ENCODE measurements around the gene PEX10.

The PEX10 gene

GRCh38 chr1:2418791-2419320 is 6.5 kb upstream of the PEX10 start:
- no peak for DNase-seq

DNA sequence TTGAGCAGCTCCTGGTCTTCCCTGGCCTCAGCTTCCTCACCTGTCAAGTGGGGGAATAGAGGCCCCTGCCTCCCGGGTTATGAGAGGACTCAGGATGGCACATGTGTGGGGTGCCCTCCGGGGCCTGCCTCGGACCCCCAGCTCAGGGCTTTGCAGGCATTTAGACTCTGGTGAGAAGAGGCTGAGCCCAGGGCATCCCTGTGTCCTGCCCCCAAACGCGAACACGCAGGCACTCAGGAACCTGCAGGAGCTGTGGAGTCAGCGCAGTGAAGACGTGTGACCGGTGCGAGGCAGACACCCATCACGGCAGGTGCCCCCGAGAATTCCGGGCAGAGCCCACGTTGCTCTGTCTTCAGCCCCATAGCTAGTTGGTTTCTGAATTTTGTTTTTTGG is 5.5 kb upstream of the PEX10 start:
- no peak for DNase-seq

DNA sequence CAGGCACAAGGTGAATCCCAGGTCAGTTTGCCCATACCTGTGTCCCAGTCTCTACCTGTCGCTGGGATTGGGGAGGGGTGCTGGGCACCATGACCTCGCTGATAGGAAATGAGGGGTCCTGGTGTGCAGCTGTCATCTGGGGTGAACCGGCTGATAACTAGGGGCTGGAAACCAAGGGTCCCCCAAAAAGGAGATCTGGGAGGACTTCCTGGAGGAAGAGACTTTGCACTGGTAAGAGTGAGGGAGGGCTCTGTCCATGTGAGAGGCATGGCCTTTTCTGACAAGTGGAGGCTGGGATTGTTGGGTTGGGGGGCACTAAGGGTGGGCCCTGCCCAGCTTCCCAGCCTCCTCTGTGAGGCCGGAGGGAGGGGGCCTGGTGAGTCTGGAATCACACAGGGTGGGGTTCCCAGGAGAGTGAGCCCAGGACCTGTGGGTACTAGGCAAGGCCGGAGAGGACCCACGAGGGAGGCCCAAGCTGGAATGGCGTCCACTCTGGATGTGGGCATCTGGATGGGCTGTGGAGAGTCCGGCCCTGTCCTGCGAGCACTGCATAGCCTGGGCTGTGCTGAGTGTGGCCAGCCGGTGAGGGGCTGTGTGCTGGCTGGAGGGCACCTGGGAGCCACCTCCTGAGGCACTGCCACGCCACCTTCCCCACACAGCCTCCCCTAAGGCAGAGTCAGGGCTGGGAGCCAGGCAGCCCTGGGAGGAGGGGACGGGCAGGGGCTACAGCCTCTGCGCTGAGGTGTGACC is 4.9 kb upstream of the PEX10 start:
- DNase-seq = no peak

DNA sequence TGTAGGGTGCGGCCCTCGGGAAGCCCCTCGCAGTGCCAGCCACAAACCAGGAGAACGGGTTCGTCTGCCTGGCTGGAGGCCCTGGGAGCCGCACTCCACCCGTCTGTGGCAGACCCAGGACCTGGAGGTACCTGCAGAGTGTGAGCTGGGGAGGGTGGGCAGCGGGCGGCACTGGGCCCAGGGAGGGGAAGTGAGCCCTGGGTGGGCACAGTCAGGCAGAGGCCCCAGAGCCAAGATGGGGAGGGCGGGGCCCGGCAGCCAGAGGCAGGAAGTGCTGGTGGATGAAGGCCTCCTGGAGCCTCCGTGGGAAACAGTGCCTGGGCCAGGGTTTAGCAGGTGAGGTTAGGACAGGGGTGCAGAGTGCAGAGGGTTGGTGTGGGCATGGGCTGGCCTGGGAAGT is 4.0 kb upstream of the PEX10 start:
- DNase-seq = peak in 1 of 4 experiments; percentile 18

DNA sequence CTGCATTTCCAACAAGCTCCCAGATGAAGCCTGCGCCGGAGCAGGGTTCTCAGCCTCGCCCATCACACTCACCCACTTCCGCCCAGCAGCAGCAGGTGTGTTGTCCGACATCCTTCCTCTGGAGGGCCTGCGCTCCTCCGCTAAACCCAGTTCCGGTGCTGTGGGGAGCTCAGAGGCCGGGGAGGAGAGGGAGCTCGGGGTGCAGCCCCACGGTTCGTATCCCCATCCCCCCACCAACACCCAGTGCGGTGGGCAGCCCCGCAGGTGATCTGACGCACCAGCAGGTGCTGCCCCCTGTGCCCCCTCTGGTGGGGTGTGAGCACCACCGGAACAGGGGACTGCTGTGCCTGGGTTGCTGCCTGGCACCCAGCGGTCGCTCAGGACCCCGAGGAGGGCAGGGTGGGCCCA is 3.4 kb upstream of the PEX10 start:
- DNase-seq = peak in 2 of 4 experiments; percentile 21 to 43

- no peak for DNase-seq
Measured at GRCh38 chr1:2415337-2415736, 3.0 kb upstream of the PEX10 start.

- DNase-seq = peak; percentile 50 to 74 (median 66)
Measured at GRCh38 chr1:2414297-2414958, 2.1 kb upstream of the PEX10 start.

GRCh38 chr1:2413495-2414296 is 1.3 kb upstream of the PEX10 start:
- DNase-seq = no peak

GRCh38 chr1:2412773-2413494 is 570 bp upstream of the PEX10 start:
- DNase-seq = no peak

GRCh38 chr1:2411801-2412394 is 466 bp downstream of the PEX10 start:
- DNase-seq = no peak

DNA sequence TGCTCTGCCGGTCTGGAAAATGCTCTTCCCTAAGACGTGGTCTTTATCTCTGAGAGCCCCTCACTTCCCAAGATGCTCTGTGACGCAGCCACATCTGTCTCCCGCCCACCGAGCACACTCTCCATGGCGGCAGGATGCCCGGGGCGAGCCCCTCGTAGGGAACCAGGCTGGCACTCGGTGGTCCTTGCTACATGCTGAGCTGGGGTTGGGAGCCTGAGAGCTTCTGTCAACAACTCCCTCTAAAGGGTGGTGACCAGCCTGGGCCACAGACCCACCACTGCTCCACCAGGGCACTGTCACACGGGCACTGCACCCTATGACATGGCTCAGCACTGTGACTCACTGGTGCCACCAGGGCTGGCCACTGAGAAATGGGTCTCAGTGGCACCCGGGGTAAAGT is 2.6 kb downstream of the PEX10 start:
- no peak for DNase-seq

DNA sequence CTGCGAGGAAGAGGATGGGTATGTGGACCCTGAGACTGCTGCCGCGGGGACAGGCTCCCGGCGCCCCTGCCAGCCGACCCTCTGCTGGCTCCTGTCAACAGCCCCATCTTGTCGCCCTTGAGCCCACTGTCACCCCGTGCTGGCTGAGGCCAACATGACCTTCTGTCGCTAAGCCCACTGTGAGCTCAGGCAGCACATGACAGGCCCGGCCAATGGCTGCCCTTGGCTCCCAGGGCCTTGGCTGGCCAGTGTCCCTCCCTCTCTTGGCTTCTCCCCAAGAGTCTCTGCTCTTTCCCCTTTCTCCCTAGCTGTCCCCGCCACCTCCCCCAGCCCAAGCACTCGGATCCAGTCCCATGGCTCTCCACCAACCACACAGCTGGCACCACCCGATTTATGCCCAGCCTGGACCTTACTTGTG is 3.5 kb downstream of the PEX10 start:
- DNase-seq = no peak

- DNase-seq = no peak
Measured at GRCh38 chr1:2408456-2408855, 3.9 kb downstream of the PEX10 start.

GRCh38 chr1:2407991-2408275 is 4.4 kb downstream of the PEX10 start:
- DNase-seq = no peak

DNA sequence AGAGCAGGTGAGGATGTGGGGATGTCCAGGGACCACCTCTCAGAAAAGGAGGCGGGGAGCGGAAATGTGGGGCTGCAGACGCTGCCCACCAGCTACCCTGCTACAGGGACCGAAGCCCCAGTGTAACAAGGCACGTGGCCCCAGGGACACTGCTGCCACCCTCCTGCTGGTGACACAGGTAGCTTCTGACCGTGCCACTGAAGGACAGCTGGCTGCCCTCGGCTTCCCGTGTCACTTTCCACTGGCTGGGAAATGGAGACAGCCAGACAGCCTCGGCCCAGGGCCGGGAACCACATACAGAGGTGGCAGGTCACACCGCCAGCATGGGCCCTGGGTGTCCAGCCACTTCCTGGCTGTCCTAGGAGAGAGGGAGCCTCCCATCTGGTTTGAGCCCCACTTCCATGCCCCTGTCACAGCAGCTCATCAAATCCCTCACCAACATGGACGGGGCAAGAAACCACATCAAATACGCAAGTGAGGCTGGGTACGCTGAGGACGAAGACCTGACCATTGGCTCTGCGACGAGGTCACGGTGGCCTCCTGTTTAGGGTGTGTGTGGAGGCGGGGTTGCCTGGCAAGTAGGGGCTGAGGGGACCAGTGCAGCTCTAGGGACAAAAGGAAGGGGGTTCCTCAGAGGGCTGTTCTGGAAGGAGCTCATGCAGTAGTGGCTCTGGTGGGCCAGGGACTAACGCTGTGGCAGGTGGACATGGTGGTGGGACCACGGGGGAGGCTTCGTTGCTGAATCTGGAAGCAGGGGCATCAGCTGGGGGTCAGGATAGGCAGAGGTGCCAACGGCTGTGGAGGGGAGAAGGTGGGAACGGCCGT is 5.0 kb downstream of the PEX10 start:
- no peak for DNase-seq

GRCh38 chr1:2406451-2407041 is 5.8 kb downstream of the PEX10 start:
- DNase-seq = no peak

GRCh38 chr1:2405588-2406295 is 6.6 kb downstream of the PEX10 start:
- no peak for DNase-seq

GRCh38 chr1:2404890-2405511 is 7.4 kb downstream of the PEX10 start:
- DNase-seq = no peak

DNA sequence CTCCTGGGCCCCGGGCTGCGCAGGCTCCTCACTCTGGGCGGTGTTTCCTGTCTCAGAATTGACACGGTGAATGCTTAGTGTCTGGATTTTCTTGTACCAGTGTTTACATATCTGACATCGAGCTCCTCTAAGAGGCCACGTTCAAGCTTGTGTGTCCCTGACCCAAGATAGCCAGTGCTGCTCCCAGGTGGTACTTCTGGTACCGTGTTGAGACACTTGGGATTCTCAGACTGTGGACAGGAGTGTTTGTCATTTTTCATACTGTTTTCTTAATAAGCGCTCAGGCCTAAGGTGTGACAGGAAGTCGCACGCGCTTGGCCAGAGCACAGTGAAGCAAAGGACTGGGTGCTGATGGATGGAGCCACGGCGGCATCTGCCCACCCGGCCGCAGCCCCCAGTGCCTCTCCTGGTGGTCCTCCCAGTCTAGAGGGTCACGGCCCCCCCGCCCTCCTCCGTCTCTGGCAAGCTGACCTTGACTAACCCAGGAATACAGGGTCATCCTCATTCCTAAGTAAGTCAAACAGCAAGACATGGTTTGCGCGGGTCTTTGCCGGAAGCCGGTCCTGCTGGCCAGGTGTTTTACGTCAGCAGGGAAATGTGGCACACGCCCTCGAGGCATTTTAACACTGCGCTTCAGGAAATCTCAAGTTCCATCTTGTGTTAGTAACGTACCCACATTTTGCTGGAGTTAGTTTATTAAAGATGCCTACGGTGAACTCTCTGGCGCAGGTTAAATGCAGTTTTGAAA is 8.0 kb downstream of the PEX10 start:
- DNase-seq = no peak

Measured in activated naive CD4-positive, alpha-beta T cell (primary cell).